Activated naive CD4-positive, alpha-beta T cell treated with anti-CD3 and anti-CD28 coated beads, Interleukin-2, amount 10 ng/mL, durations not matched to agents 7 days and 5 days (primary cell): ENCODE results near the gene DAAM1.

Source experiments
- CTCF ChIA-PET: fragments of 350-600 bp; sonication (Branson Sonifier 250); formaldehyde crosslinking; loops from one replicate; lab custom pipeline; 2021; ENCODE audit warnings: antibody characterized with exemption; lab: Charles Lee
- DNase-seq: peaks from one replicate; pipeline ENCODE4 v3.0.0-alpha.2; 2020
- H3K27ac Mint-ChIP-seq: one replicate; pipeline ENCODE4 v1.8.0; 2021; ENCODE audit warnings: mild to moderate bottlenecking, moderate library complexity, mixed read lengths
- H3K27me3 Mint-ChIP-seq: one replicate; pipeline ENCODE4 v1.8.0; 2021; ENCODE audit warnings: mild to moderate bottlenecking, mixed read lengths
- H3K36me3 Mint-ChIP-seq: one replicate; pipeline ENCODE4 v1.8.0; 2021; ENCODE audit warnings: mixed read lengths
- H3K4me1 Mint-ChIP-seq: one replicate; pipeline ENCODE4 v1.8.0; 2021; ENCODE audit warnings: mixed read lengths
- H3K4me3 Mint-ChIP-seq: one replicate; pipeline ENCODE4 v1.8.0; 2021; ENCODE audit warnings: mild to moderate bottlenecking, moderate library complexity, mixed read lengths
- H3K9me3 Mint-ChIP-seq: one replicate; pipeline ENCODE4 v1.8.0; 2021; ENCODE audit warnings: mixed read lengths

Gene DAAM1

GRCh38 chr14:59283361-59283760 lies 94.9 kb downstream of the DAAM1 start:
- Mint-ChIP-seq H3K27ac (no peak overlapping the region), H3K4me1 (peaks cover 17% of the 10 kb centered on the region), H3K4me3 (no peak overlapping the region), H3K9me3 (peaks cover 19% of the 10 kb centered on the region), H3K27me3 (no peaks in the 10 kb centered on the region), H3K36me3 (peaks cover 16% of the 10 kb centered on the region)
- DNase-seq, result no peak
- CTCF ChIA-PET, result no interaction called here

GRCh38 chr14:59284059-59284458 lies 95.6 kb downstream of the DAAM1 start:
- no peak for DNase-seq
- H3K36me3 Mint-ChIP-seq, result peaks cover 16% of the 10 kb centered on the region
- CTCF ChIA-PET, result no interaction called here
- peaks cover 23% of the 10 kb centered on the region for H3K9me3 Mint-ChIP-seq
- H3K4me3 Mint-ChIP-seq, result no peak overlapping the region
- no peak overlapping the region for H3K27ac Mint-ChIP-seq
- no peaks in the 10 kb centered on the region for H3K27me3 Mint-ChIP-seq
- H3K4me1 Mint-ChIP-seq, result peaks cover 20% of the 10 kb centered on the region

GRCh38 chr14:59292028-59292427 lies 103.6 kb downstream of the DAAM1 start:
- H3K27ac Mint-ChIP-seq, result no peak overlapping the region
- H3K9me3 Mint-ChIP-seq, result peaks cover 9% of the 10 kb centered on the region
- H3K4me1 Mint-ChIP-seq, result peaks cover 24% of the 10 kb centered on the region
- CTCF ChIA-PET, result no interaction called here
- no peak overlapping the region for H3K4me3 Mint-ChIP-seq
- no peak for DNase-seq
- no peaks in the 10 kb centered on the region for H3K27me3 Mint-ChIP-seq
- H3K36me3 Mint-ChIP-seq, result peaks cover 14% of the 10 kb centered on the region

- H3K27ac Mint-ChIP-seq, result no peak overlapping the region
- no peak for DNase-seq
- H3K9me3 Mint-ChIP-seq, result peaks cover 5% of the 10 kb centered on the region
- no peak overlapping the region for H3K4me3 Mint-ChIP-seq
- peaks cover 23% of the 10 kb centered on the region for H3K4me1 Mint-ChIP-seq
- no peaks in the 10 kb centered on the region for H3K27me3 Mint-ChIP-seq
- CTCF ChIA-PET, result no interaction called here
- peaks cover 14% of the 10 kb centered on the region for H3K36me3 Mint-ChIP-seq
Measured at GRCh38 chr14:59292921-59293534, 104.6 kb downstream of the DAAM1 start.

GRCh38 chr14:59293935-59294661 lies 105.6 kb downstream of the DAAM1 start:
- no peaks in the 10 kb centered on the region for H3K27me3 Mint-ChIP-seq

GRCh38 chr14:59294662-59294992 lies 106.2 kb downstream of the DAAM1 start:
- CTCF ChIA-PET, result no interaction called here
- Mint-ChIP-seq H3K4me1 (peaks cover 22% of the 10 kb centered on the region), H3K4me3 (no peak overlapping the region), H3K36me3 (peaks cover 14% of the 10 kb centered on the region), H3K27ac (no peak overlapping the region), H3K27me3 (no peaks in the 10 kb centered on the region), H3K9me3 (no peaks in the 10 kb centered on the region)
- no peak for DNase-seq

More at GRCh38 chr14:59293935-59294661, 105.6 kb downstream of the DAAM1 start:
- Mint-ChIP-seq H3K36me3 (peaks cover 14% of the 10 kb centered on the region), H3K9me3 (no peaks in the 10 kb centered on the region), H3K27ac (no peak overlapping the region), H3K4me3 (no peak overlapping the region), H3K4me1 (peaks cover 22% of the 10 kb centered on the region)
- CTCF ChIA-PET, result no interaction called here
- DNase-seq, result no peak

- no peaks in the 10 kb centered on the region for H3K27me3 Mint-ChIP-seq
- no peak overlapping the region for H3K27ac Mint-ChIP-seq
- H3K4me1 Mint-ChIP-seq, result peaks cover 26% of the 10 kb centered on the region
- no peak overlapping the region for H3K4me3 Mint-ChIP-seq
- CTCF ChIA-PET, result interaction anchor here (1.6 kb wide), 1 partner anchor 10 kb away, joined by 4 read pairs; no protein-coding TSS in a partner anchor
- H3K36me3 Mint-ChIP-seq, result peaks cover 13% of the 10 kb centered on the region
- no peaks in the 10 kb centered on the region for H3K9me3 Mint-ChIP-seq
- DNase-seq, result no peak
Measured at GRCh38 chr14:59295951-59296350, 107.5 kb downstream of the DAAM1 start.

GRCh38 chr14:59296508-59296907 lies 108.0 kb downstream of the DAAM1 start:
- no peaks in the 10 kb centered on the region for H3K9me3 Mint-ChIP-seq
- CTCF ChIA-PET, result interaction anchor here (1.6 kb wide), 1 partner anchor 9 kb away, joined by 4 read pairs; no protein-coding TSS in a partner anchor
- H3K27me3 Mint-ChIP-seq, result no peaks in the 10 kb centered on the region
- DNase-seq, result no peak
- no peak overlapping the region for H3K27ac Mint-ChIP-seq
- H3K4me3 Mint-ChIP-seq, result no peak overlapping the region
- peaks cover 12% of the 10 kb centered on the region for H3K36me3 Mint-ChIP-seq
- peaks cover 31% of the 10 kb centered on the region for H3K4me1 Mint-ChIP-seq

- Mint-ChIP-seq H3K36me3 (peaks cover 12% of the 10 kb centered on the region), H3K4me1 (peaks cover 38% of the 10 kb centered on the region), H3K9me3 (no peaks in the 10 kb centered on the region), H3K27ac (no peak overlapping the region), H3K4me3 (no peak overlapping the region), H3K27me3 (no peaks in the 10 kb centered on the region)
- CTCF ChIA-PET, result interaction anchor here (1.6 kb wide), 1 partner anchor 8 kb away, joined by 4 read pairs; no protein-coding TSS in a partner anchor
- peak; percentile 29 for DNase-seq
Measured at GRCh38 chr14:59297071-59297776, 108.8 kb downstream of the DAAM1 start.

- DNase-seq, result no peak
- Mint-ChIP-seq H3K27me3 (no peaks in the 10 kb centered on the region), H3K4me3 (no peak overlapping the region), H3K4me1 (peaks cover 38% of the 10 kb centered on the region), H3K27ac (no peak overlapping the region), H3K36me3 (peaks cover 5% of the 10 kb centered on the region), H3K9me3 (no peaks in the 10 kb centered on the region)
- CTCF ChIA-PET, result no interaction called here
Measured at GRCh38 chr14:59299731-59300130, 111.3 kb downstream of the DAAM1 start.

GRCh38 chr14:59301354-59301753 lies 112.9 kb downstream of the DAAM1 start:
- H3K27me3 Mint-ChIP-seq, result no peaks in the 10 kb centered on the region
- peaks cover 35% of the 10 kb centered on the region for H3K4me1 Mint-ChIP-seq
- no peak overlapping the region for H3K4me3 Mint-ChIP-seq
- H3K9me3 Mint-ChIP-seq, result no peaks in the 10 kb centered on the region
- DNase-seq, result peak; percentile 47
- H3K36me3 Mint-ChIP-seq, result peaks cover 2% of the 10 kb centered on the region
- CTCF ChIA-PET, result interaction anchor here (0.6 kb wide), 1 partner anchor 62 kb away, joined by 3 read pairs; no protein-coding TSS in a partner anchor
- H3K27ac Mint-ChIP-seq, result no peak overlapping the region

- CTCF ChIA-PET, result no interaction called here
- H3K9me3 Mint-ChIP-seq, result no peaks in the 10 kb centered on the region
- peaks cover 2% of the 10 kb centered on the region for H3K36me3 Mint-ChIP-seq
- H3K27me3 Mint-ChIP-seq, result no peaks in the 10 kb centered on the region
- no peak overlapping the region for H3K27ac Mint-ChIP-seq
- H3K4me1 Mint-ChIP-seq, result peaks cover 27% of the 10 kb centered on the region
- no peak for DNase-seq
- no peak overlapping the region for H3K4me3 Mint-ChIP-seq
Measured at GRCh38 chr14:59302313-59302712, 113.8 kb downstream of the DAAM1 start.

- DNase-seq, result no peak
- CTCF ChIA-PET, result no interaction called here
- H3K27ac Mint-ChIP-seq, result no peak overlapping the region
- H3K36me3 Mint-ChIP-seq, result peaks cover 2% of the 10 kb centered on the region
- no peaks in the 10 kb centered on the region for H3K9me3 Mint-ChIP-seq
- no peak overlapping the region for H3K4me3 Mint-ChIP-seq
- peaks cover 21% of the 10 kb centered on the region for H3K4me1 Mint-ChIP-seq
- H3K27me3 Mint-ChIP-seq, result no peaks in the 10 kb centered on the region
Measured at GRCh38 chr14:59303216-59303615, 114.7 kb downstream of the DAAM1 start.

- peaks cover 19% of the 10 kb centered on the region for H3K4me1 Mint-ChIP-seq
- no peaks in the 10 kb centered on the region for H3K9me3 Mint-ChIP-seq
- peaks cover 2% of the 10 kb centered on the region for H3K36me3 Mint-ChIP-seq
- no peak for DNase-seq
- CTCF ChIA-PET, result interaction anchor here (0.9 kb wide), 1 partner anchor 9 kb away, joined by 4 read pairs; no protein-coding TSS in a partner anchor
- no peaks in the 10 kb centered on the region for H3K27me3 Mint-ChIP-seq
- no peak overlapping the region for H3K4me3 Mint-ChIP-seq
- H3K27ac Mint-ChIP-seq, result no peak overlapping the region
Measured at GRCh38 chr14:59305231-59305630, 116.8 kb downstream of the DAAM1 start.
